ENCODE data around the gene SLC39A3. TPM values are rescaled to one million over a fixed set of nuclear protein-coding genes. Genes with fewer than 3 reads are reported as not detected.
"Not testable (repeated sequence)": the region's sequence is repeated elsewhere in the genome, so short reads cannot be mapped to it uniquely, and the experiment has no call there.

The SLC39A3 gene
- total RNA-seq, 1 donor from 2014 or later: 59.6 TPM

DNA sequence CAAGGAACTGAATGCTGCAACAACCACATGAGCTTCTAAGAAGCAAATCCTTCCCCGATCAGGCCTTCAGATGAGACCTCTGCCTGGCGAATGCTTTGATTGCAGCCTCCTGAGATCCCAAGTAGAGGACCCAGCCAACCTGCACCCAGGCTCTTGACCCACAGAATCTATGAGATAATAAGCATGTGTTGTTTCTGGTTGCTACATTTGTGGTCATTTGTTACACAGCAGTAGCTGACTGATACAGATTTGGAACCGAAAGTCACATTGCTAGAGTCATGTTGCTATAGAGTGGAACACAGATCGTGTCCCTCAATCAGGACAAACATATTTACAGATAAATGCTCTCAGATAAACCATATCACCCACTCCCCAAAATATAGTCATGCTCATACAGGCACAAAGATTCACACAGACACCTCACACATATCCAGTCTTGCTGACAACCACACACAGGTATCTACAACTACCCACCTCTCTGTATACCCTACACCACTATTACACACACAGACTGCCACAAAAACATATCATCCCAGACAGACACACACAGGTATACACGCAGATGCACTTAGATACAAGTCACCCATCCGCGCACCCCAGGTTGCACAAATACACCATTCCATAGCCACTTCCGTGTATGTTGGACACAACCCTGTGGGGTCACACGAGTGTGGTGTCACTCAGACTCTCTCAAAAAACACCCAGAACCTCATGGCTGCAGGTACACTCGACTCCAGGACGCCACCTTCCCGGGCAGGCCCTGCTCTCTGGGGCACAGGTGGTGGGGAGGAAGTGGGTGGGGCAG is 24.1 kb downstream of the SLC39A3 start:
- H3K27me3 ChIP-seq (ENCODE audit: control insufficient read depth, insufficient read depth, low read length): peaks cover 13% of the 10 kb centered on the region
- TF ChIP-seq, protein P1, sequence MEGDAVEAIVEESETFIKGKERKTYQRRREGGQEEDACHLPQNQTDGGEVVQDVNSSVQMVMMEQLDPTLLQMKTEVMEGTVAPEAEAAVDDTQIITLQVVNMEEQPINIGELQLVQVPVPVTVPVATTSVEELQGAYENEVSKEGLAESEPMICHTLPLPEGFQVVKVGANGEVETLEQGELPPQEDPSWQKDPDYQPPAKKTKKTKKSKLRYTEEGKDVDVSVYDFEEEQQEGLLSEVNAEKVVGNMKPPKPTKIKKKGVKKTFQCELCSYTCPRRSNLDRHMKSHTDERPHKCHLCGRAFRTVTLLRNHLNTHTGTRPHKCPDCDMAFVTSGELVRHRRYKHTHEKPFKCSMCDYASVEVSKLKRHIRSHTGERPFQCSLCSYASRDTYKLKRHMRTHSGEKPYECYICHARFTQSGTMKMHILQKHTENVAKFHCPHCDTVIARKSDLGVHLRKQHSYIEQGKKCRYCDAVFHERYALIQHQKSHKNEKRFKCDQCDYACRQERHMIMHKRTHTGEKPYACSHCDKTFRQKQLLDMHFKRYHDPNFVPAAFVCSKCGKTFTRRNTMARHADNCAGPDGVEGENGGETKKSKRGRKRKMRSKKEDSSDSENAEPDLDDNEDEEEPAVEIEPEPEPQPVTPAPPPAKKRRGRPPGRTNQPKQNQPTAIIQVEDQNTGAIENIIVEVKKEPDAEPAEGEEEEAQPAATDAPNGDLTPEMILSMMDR (IDR thresholded peaks at IDR 0.05; ENCODE audit: insufficient read depth, low read length, poor library complexity, severe bottlenecking): no peak
- no peak for DNase-seq (ENCODE audit: low read depth)
- H3K4me3 ChIP-seq (ENCODE audit: low read depth, low read length): no peak overlapping the region
- H3K36me3 ChIP-seq (ENCODE audit: control insufficient read depth, insufficient read depth, low read length): no peaks in the 10 kb centered on the region

DNA sequence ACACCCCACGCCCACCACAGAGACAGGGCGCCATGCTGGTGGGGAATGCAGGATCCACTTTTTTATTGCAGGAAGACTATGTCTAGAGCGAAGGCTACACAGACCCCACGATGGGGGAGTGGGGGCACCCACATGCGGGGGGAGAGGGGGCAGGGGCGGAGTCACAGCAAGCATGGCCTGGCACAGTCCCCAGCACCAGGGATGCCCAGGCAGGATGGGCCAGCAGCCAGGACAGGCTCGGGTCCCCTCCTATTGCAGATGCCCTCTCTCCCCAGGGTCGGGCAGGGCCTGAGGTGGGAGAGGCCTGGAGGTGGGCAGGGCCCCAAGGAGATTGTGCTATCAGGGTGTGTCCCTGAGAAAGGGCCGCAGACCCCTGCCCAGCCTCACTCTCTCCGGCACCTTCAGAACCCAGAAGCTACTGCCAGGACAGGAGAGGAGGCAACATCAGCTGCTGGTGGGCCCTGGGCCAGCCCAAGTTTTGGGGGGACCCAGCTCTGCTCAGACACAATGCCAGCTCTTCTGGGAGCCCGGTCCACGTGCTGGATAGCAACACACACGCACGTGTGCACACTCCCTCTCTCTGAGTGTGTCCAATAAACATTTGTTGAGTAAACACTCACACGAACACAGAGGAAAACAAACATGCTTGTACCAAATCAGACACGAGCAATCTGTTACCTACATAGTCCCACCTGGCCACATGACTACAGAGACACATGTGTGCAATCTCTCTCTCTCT is 25.1 kb downstream of the SLC39A3 start:
- H3K4me3 ChIP-seq (ENCODE audit: low read depth, low read length): no peak overlapping the region
- no peak for DNase-seq (ENCODE audit: low read depth)
- TF ChIP-seq, protein P1 (IDR thresholded peaks at IDR 0.05; ENCODE audit: insufficient read depth, low read length, poor library complexity, severe bottlenecking): no peak
- H3K27me3 ChIP-seq (ENCODE audit: control insufficient read depth, insufficient read depth, low read length): peaks cover 3% of the 10 kb centered on the region
- H3K36me3 ChIP-seq (ENCODE audit: control insufficient read depth, insufficient read depth, low read length): no peaks in the 10 kb centered on the region

DNA sequence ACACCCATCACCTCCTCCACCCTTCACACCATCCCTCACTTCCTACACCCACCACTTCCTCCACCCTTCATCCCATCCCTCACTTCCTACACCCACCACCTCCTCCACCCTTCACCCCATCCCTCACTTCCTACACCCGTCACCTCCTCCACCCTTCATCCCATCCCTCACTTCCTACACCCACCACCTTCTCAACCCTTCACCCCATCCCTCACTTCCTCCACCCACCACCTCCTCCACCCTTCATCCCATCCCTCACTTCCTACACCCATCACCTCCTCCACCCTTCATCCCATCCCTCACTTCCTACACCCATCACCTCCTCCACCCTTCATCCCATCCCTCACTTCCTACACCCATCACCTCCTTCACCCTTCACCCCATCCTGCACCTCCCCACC is 25.7 kb downstream of the SLC39A3 start:
- not testable (repeated sequence) for H3K36me3 ChIP-seq (ENCODE audit: control insufficient read depth, insufficient read depth, low read length); H3K4me3 ChIP-seq (ENCODE audit: low read depth, low read length); H3K27me3 ChIP-seq (ENCODE audit: control insufficient read depth, insufficient read depth, low read length); DNase-seq (ENCODE audit: low read depth)

DNA sequence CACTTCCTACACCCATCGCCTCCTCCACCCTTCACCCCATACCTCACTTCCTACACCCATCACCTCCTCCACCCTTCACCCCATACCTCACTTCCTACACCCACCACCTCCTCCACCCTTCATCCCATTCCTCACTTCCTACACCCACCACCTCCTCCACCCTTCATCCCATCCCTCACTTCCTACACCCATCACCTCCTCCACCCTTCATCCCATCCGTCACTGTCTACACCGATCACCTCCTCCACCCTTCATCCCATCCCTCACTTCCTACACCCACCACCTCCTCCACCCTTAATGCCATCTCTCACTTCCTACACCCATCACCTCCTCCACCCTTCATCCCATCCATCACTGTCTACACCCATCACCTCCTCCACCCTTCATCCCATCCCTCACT is 26.6 kb downstream of the SLC39A3 start:
- not testable (repeated sequence) for DNase-seq (ENCODE audit: low read depth)

DNA sequence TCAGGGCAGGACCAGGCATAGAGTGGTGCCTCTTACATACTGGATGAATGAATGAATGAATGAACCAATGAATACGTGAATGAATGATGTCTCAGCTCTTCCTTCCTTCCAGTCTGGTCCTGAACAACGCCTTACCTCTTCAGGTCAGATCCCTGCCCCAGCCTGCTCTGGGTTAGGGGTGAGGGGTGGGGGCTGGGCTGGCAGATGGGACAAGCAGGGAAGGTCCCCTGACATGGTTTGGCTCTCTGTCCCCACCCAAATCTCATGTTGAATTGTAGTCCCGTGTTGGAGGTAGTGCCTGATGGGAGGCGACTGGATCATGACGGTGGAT is 28.0 kb downstream of the SLC39A3 start:
- TF ChIP-seq, protein P1 (IDR thresholded peaks at IDR 0.05; ENCODE audit: insufficient read depth, low read length, poor library complexity, severe bottlenecking): no peak
- Histone ChIP-seq H3K27me3 (ENCODE audit: control insufficient read depth, insufficient read depth, low read length) (no peaks in the 10 kb centered on the region), H3K36me3 (ENCODE audit: control insufficient read depth, insufficient read depth, low read length) (no peaks in the 10 kb centered on the region), H3K4me3 (ENCODE audit: low read depth, low read length) (no peak overlapping the region)
- DNase-seq (ENCODE audit: low read depth): no peak

More for the DNA sequence above, 26.6 kb downstream of the SLC39A3 start:
- H3K4me3 ChIP-seq (ENCODE audit: low read depth, low read length); H3K36me3 ChIP-seq (ENCODE audit: control insufficient read depth, insufficient read depth, low read length); H3K27me3 ChIP-seq (ENCODE audit: control insufficient read depth, insufficient read depth, low read length): not testable (repeated sequence)

DNA sequence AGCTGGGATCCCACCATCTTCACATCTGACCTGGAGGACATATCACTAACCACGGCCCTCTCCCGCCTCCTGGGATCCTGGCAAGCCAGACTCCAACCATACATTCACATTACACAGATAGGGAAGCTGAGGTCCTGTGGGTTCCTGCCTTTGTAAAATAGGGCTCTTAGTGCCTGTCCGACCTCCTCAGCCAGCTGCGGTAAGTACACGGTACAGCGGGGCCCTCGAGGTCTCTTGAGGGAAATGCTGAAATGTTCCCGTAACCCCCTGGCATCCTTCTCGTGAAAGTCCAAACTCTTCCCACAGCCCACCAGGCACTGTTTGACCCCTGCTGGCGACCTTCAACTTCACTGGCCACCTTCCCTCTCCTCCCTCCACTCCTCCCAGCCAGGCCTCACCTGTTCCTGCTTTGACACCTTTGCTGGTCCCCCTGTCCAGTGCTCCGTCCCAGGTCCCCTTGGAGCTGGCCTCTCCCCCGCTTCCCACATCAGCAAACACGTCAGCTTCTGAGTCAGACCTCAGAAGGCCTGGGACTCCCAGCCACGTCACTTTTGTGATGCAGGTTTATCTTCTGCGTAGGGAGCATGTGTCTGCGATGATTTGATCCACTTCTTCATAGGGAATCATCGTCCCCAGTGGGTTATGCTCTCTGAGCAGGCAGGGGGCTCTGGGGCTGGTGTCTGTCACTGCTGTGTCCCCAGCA is 28.5 kb downstream of the SLC39A3 start:
- Histone ChIP-seq H3K4me3 (ENCODE audit: low read depth, low read length) (no peak overlapping the region), H3K36me3 (ENCODE audit: control insufficient read depth, insufficient read depth, low read length) (no peaks in the 10 kb centered on the region), H3K27me3 (ENCODE audit: control insufficient read depth, insufficient read depth, low read length) (no peaks in the 10 kb centered on the region)
- no peak for DNase-seq (ENCODE audit: low read depth)
- TF ChIP-seq, protein P1 (IDR thresholded peaks at IDR 0.05; ENCODE audit: insufficient read depth, low read length, poor library complexity, severe bottlenecking): no peak

All from kidney epithelial cell (primary cell).